Skeletal muscle tissue (tissue), 4 donors: ENCODE measurements around the gene CKMT2. TPM values are rescaled to one million over a fixed set of nuclear protein-coding genes. Genes with fewer than 3 reads are reported as not detected.
"Not testable (repeated sequence)": the region's sequence is repeated elsewhere in the genome, so short reads cannot be mapped to it uniquely, and the experiment has no call there.

ENCODE experiments used
- H3K27ac ChIP-seq: one replicate; pipeline ENCODE4 v1.7.0; 2013; ENCODE audit warnings: mild to moderate bottlenecking, low read depth, low read length, inconsistent platforms
- H3K27me3 ChIP-seq, 3 donors: one replicate each; pipeline ENCODE4 v1.7.0; 2013; ENCODE audit warnings: low read length in 3 of 3; ENCODE audit not compliant: control insufficient read depth in 3 of 3, insufficient read depth in 3 of 3
- H3K36me3 ChIP-seq, 3 donors: one replicate each; pipeline ENCODE4 v1.7.0; 2013; ENCODE audit warnings: low read length in 3 of 3; ENCODE audit not compliant: control insufficient read depth in 3 of 3, insufficient read depth in 3 of 3
- H3K4me1 ChIP-seq, 3 donors: one replicate each; pipeline ENCODE4 v1.7.0; 2013; ENCODE audit warnings: low read length in 3 of 3, mild to moderate bottlenecking in 3 of 3; ENCODE audit not compliant: control insufficient read depth in 3 of 3, insufficient read depth in 3 of 3
- H3K4me3 ChIP-seq, 3 donors: one replicate each; pipeline ENCODE4 v1.7.0; 2013; ENCODE audit warnings: low read length in 3 of 3
- H3K9ac ChIP-seq, 3 donors: one replicate each; pipeline ENCODE4 v1.7.0; 2013; ENCODE audit warnings: low read length in 3 of 3, mild to moderate bottlenecking in 3 of 3, moderate library complexity in 2 of 3, low read depth in 1 of 3
- H3K9me3 ChIP-seq, 3 donors: one replicate each; pipeline ENCODE4 v1.7.0; 2013; ENCODE audit warnings: low read length in 3 of 3; ENCODE audit not compliant: control insufficient read depth in 3 of 3
- total RNA-seq: library from RNA; depleted of rRNA; stranded (reverse); fragments of >200 nt; gene quantifications from one replicate; pipeline ENCODE4 v1.2.3, GENCODE V29; 2014
- donor health status: Osteomylitis.

The CKMT2 gene
- total RNA-seq, 1 donor from 2014 or later, result 92.9 TPM

- no peaks in the 10 kb centered on the region for H3K9me3 ChIP-seq
- H3K27me3 ChIP-seq, result no peaks in the 10 kb centered on the region
- H3K9ac ChIP-seq, result no peak overlapping the region
- H3K36me3 ChIP-seq, result peaks cover 69 to 96% (median 76%) of the 10 kb centered on the region in 3 donors
- H3K27ac ChIP-seq, result no peak overlapping the region
- H3K4me3 ChIP-seq, result no peak overlapping the region
- H3K4me1 ChIP-seq, result peaks cover 2 to 9% (median 5%) of the 10 kb centered on the region in 3 donors
Observed at GRCh38 chr5:81256766-81257165, 23.6 kb downstream of the CKMT2 start.

DNA sequence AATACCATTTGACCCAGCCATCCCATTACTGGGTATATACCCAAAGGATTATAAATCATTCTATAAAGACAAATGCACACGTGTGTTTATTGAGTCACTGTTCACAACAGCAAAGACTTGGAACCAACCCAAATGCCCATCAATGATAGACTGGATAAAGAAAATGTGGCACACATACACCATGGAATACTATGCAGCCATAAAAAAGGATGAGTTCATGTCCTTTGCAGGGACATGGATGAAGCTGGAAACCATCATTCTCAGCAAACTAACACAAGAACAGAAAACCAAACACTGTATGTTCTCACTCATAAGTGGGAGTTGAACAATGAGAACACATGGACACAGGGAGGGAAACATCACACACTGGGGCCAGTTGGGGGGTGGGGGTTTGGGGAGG, 29.7 kb downstream of the CKMT2 start:
- H3K36me3 ChIP-seq, result peaks cover 47 to 79% (median 56%) of the 10 kb centered on the region in 3 donors

DNA sequence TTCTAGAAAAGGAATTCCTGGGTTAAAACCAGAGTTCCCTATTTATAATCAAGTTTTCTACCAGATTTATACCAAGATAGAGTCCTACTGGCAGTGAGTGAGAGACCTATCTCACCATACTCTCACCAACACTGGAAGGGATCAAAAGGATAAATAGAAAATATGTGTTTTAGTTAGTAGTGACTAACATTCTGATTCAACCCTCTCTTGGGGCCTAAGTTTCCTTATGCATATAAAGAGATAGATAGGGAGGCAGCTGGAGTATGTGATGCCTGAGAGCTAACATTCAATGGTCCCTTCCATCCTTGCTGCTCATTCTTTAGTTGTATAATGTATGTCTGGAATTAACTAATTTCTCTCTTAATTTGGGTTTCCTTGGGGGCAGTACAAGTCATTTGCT, 32.0 kb downstream of the CKMT2 start:
- Histone ChIP-seq H3K9me3 (no peaks in the 10 kb centered on the region), H3K9ac (no peak overlapping the region), H3K27me3 (no peaks in the 10 kb centered on the region), H3K36me3 (peaks cover 44 to 78% (median 57%) of the 10 kb centered on the region in 3 donors), H3K27ac (no peak overlapping the region), H3K4me1 (no peaks in the 10 kb centered on the region), H3K4me3 (no peak overlapping the region)

More for the DNA sequence above, 29.7 kb downstream of the CKMT2 start:
- not testable (repeated sequence) for H3K4me1 ChIP-seq, H3K4me3 ChIP-seq, H3K27me3 ChIP-seq, H3K27ac ChIP-seq, H3K9ac ChIP-seq, H3K9me3 ChIP-seq

GRCh38 chr5:81268521-81269196, 35.5 kb downstream of the CKMT2 start:
- Histone ChIP-seq H3K27me3 (no peaks in the 10 kb centered on the region), H3K9me3 (peaks cover 0 to 3% (median 2%) of the 10 kb centered on the region in 3 donors), H3K4me1 (no peaks in the 10 kb centered on the region), H3K27ac (no peak overlapping the region), H3K4me3 (no peak overlapping the region), H3K36me3 (peaks cover 46 to 71% (median 60%) of the 10 kb centered on the region in 3 donors), H3K9ac (no peak overlapping the region)

- Histone ChIP-seq H3K27me3 (no peaks in the 10 kb centered on the region), H3K27ac (no peak overlapping the region), H3K36me3 (peaks cover 39 to 61% (median 51%) of the 10 kb centered on the region in 3 donors), H3K4me1 (no peaks in the 10 kb centered on the region), H3K9ac (no peak overlapping the region), H3K4me3 (no peak overlapping the region), H3K9me3 (peaks cover 2 to 7% (median 3%) of the 10 kb centered on the region in 3 donors)
Observed at GRCh38 chr5:81269751-81270393, 36.8 kb downstream of the CKMT2 start.

DNA sequence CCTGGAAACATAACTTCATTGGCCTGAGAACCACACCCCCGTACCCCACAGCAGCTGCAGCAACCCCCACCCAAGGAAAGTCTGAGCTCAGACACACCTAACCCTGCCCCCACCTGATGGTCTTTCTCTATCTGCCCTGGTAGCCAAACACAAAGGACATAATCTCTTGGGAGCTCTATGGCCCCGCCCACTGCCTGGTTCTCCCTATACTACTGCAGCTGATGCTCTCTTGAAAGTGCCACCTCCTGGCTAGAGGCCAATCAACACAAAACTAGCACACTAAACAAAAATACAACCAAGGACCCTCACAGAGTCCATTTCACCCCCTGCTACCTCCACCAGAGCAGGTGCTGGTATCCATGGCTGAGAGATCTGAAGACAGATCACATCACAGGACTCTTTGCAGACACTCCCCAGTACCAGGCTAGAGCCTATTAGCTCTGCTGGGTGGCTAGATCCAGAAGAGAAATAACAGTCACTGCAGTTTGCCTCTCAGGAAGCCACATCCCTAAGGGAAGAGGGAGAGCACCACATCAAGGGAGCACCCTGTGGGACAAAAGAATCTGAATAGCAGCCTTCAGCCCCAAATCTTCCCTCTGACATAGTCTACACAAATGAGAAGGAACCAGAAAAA, 37.4 kb downstream of the CKMT2 start:
- H3K27ac ChIP-seq, H3K9ac ChIP-seq, H3K4me3 ChIP-seq, H3K4me1 ChIP-seq, H3K27me3 ChIP-seq, H3K9me3 ChIP-seq: not testable (repeated sequence)
- H3K36me3 ChIP-seq, result peaks cover 35 to 54% (median 46%) of the 10 kb centered on the region in 3 donors

- Histone ChIP-seq H3K36me3 (peaks cover 0 to 7% (median 5%) of the 10 kb centered on the region in 3 donors), H3K9me3 (no peaks in the 10 kb centered on the region), H3K4me3 (no peak overlapping the region), H3K27me3 (no peaks in the 10 kb centered on the region), H3K27ac (no peak overlapping the region), H3K9ac (no peak overlapping the region), H3K4me1 (no peaks in the 10 kb centered on the region)
Observed at GRCh38 chr5:81283976-81284375, 50.9 kb downstream of the CKMT2 start.

- no peak overlapping the region for H3K4me3 ChIP-seq
- H3K36me3 ChIP-seq, result peaks cover 2 to 10% (median 10%) of the 10 kb centered on the region in 3 donors
- H3K9ac ChIP-seq, result no peak overlapping the region
- no peaks in the 10 kb centered on the region for H3K27me3 ChIP-seq
- no peaks in the 10 kb centered on the region for H3K9me3 ChIP-seq
- H3K4me1 ChIP-seq, result no peaks in the 10 kb centered on the region
- H3K27ac ChIP-seq, result no peak overlapping the region
Observed at GRCh38 chr5:81286059-81286617, 53.0 kb downstream of the CKMT2 start.

GRCh38 chr5:81288021-81288433, 54.9 kb downstream of the CKMT2 start:
- Histone ChIP-seq H3K27ac (no peak overlapping the region), H3K9ac (no peak overlapping the region), H3K36me3 (peaks cover 2 to 19% (median 16%) of the 10 kb centered on the region in 3 donors), H3K27me3 (no peaks in the 10 kb centered on the region), H3K4me1 (no peaks in the 10 kb centered on the region), H3K9me3 (peaks cover 0 to 6% (median 2%) of the 10 kb centered on the region in 3 donors), H3K4me3 (no peak overlapping the region)

- no peak overlapping the region for H3K4me3 ChIP-seq
- peaks cover 2 to 19% (median 18%) of the 10 kb centered on the region in 3 donors for H3K36me3 ChIP-seq
- H3K9me3 ChIP-seq, result peaks cover 0 to 6% (median 2%) of the 10 kb centered on the region in 3 donors
- H3K4me1 ChIP-seq, result no peaks in the 10 kb centered on the region
- H3K9ac ChIP-seq, result no peak overlapping the region
- H3K27ac ChIP-seq, result no peak overlapping the region
- no peaks in the 10 kb centered on the region for H3K27me3 ChIP-seq
Observed at GRCh38 chr5:81290146-81290545, 57.0 kb downstream of the CKMT2 start.
